Right atrium auricular region (tissue), 2 donors: ENCODE data around the gene CTU2. TPM values are rescaled to one million over a fixed set of nuclear protein-coding genes. Genes with fewer than 3 reads are reported as not detected.
"Not testable (repeated sequence)": the region's sequence is repeated elsewhere in the genome, so short reads cannot be mapped to it uniquely, and the experiment has no call there.

Source experiments
- DNase-seq: peaks from one replicate; pipeline ENCODE4 v3.0.0-alpha.2; 2019; ENCODE audit warnings: low spot score
- H3K27ac ChIP-seq, 2 donors: fragments of 200-600 bp; sonication (generic); 1 replicate in 1 of 2; 2 replicates in 1 of 2; pipeline ENCODE4 v1.5.1; 2016 to 2019
- H3K27me3 ChIP-seq, 2 donors: fragments of 200-600 bp; sonication (generic); one replicate each; pipeline versions ENCODE4 v1.5.1 to v1.6.0; 2017 to 2019
- H3K36me3 ChIP-seq: fragments of 200-600 bp; sonication (generic); one replicate; pipeline ENCODE4 v1.5.1; 2016
- H3K4me1 ChIP-seq, 2 donors: fragments of 200-600 bp; sonication (generic); one replicate each; pipeline versions ENCODE4 v1.5.1 to v1.6.0; 2017 to 2019
- H3K4me3 ChIP-seq, 2 donors: fragments of 200-600 bp; sonication (generic); 1 replicate in 1 of 2; 2 replicates in 1 of 2; pipeline ENCODE4 v1.5.1; 2017 to 2019; ENCODE audit warnings: mild to moderate bottlenecking in 1 of 2, moderate library complexity in 1 of 2
- H3K9me3 ChIP-seq, 2 donors: fragments of 200-600 bp; sonication (generic); one replicate each; pipeline ENCODE4 v1.5.1; 2019
- CTCF ChIP-seq, 2 donors: fragments of 200-600 bp; sonication (generic); IDR thresholded peaks; one replicate each; pipeline ENCODE4 v1.5.1; 2019; ENCODE audit warnings: antibody characterized with exemption in 2 of 2
- total RNA-seq, 2 donors: library from RNA; depleted of rRNA; stranded (reverse); fragments of >200 nt; gene quantifications; one replicate each; pipeline ENCODE4 v1.1.0, GENCODE V29; 2016

Gene CTU2
- total RNA-seq, 2 donors from 2014 or later: 7.1 to 8.2 TPM

DNA sequence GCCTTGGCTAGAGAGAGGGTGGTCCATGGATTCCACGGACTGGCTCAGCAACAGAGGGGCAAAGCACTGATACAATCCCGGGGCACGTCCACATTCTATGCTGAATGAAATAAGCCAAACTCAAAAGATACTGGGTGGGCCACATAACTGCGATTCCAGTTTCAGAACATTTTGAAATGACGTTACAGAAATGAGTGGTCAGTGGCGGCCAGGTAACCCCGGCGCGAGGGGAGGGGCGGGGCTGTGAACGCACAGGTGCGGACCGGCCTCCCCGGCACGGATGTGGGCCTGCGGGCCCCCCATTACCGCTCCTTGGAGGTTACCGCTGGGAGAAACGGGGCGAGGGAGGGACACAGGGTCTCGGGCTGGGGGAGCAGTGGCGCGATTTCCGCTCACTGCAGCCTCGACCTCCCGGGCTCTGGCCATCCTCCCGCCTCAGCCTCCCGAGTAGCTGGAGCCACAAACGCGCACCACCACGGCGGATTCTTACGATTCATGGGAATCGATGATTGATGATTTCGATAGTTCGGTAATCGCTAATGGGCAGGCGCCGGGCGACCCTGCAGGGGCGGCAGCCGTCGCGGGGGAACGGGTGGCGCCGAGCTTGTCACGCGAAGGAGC is 44.0 kb upstream of the CTU2 start:
- DNase-seq: no peak
- TF ChIP-seq CTCF (IDR thresholded peaks at IDR 0.05): no peak
- peaks cover 0 to 20% of the 10 kb centered on the region in 2 donors for H3K4me1 ChIP-seq
- no peaks in the 10 kb centered on the region for H3K27me3 ChIP-seq
- no peaks in the 10 kb centered on the region for H3K9me3 ChIP-seq
- H3K27ac ChIP-seq: peak overlapping the region; percentile 80 to 95
- peak overlapping the region; percentile 80 to 99 for H3K4me3 ChIP-seq
- H3K36me3 ChIP-seq: peaks cover 9% of the 10 kb centered on the region

DNA sequence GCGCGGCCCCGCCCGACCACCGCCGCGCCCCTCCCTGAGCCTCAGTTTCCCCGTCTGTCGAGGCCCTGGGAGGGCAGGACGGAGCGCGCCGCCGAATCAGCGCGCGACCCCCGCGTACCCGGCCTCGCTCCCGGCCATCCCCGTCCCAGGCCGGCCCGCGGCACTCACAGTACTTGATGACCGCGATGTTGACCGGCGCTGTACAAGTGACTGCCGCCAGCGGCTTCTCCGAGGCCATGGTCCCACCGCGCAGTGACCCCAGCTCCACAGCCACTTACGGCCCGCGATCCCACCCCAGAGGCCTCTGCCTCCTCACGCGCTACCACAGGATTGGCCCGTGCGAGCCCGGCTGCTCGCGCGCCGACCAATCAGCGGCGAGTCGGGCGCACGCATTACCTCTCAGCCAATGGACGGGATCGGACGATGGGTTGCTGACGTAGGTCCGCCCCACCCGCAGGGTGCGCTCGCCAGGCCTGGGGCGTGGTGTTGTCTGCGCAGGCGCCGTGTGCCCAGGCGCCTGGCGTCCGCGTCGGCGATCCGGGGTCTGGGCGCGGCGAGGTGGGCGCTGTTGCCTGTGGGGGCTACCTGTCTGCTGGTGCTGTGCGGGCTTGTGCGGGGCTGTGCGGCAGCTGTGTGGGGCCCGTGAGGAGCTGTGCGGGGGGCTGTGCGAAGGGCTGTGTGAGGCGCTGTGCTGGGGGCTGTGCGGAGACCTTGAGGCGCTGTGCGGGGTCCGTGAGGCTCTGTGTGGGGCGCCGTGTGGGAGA is 43.3 kb upstream of the CTU2 start, which contains the start of gene MVD:
MVD (minus strand) TSS at position 249 of the 764 bp plus-strand sequence; CDS start at position 238, 11 bp downstream.
- H3K27ac ChIP-seq: peak within 1 kb of the TSS; percentile 80 to 95
- H3K9me3 ChIP-seq: no peaks in the 10 kb centered on the region
- peaks cover 0 to 20% of the 10 kb centered on the region in 2 donors for H3K4me1 ChIP-seq
- peak; percentile 99 for DNase-seq
- H3K27me3 ChIP-seq: no peaks in the 10 kb centered on the region
- H3K4me3 ChIP-seq: peak within 1 kb of the TSS; percentile 80 to 99
- peaks cover 2% of the 10 kb centered on the region for H3K36me3 ChIP-seq
- no peak for TF ChIP-seq CTCF (IDR thresholded peaks at IDR 0.05)

DNA sequence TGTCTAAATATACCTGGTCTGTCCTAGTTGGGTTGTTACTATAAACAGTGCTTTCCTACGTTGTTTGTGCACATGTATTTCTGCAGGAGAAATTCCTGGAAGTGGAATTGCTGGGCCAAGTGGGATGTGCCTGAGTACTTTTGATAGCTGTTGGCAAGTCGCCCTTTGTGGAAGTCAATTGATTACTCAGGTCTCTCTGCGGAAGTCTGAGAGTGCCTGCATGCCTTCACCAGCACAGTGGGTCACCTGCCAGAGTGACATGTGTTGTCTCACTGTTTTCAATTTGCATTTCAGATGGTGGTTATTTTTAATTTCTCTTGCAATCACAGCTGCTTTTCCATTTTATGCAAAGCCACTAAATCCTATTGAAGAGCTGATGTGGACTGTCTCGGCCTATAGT is 41.2 kb upstream of the CTU2 start:
- no peaks in the 10 kb centered on the region for H3K9me3 ChIP-seq
- H3K4me3 ChIP-seq: no peak overlapping the region
- no peak for DNase-seq
- H3K27me3 ChIP-seq: no peaks in the 10 kb centered on the region
- peaks cover 0 to 20% of the 10 kb centered on the region in 2 donors for H3K4me1 ChIP-seq
- no peak for TF ChIP-seq CTCF (IDR thresholded peaks at IDR 0.05)
- H3K27ac ChIP-seq: no peak overlapping the region
- H3K36me3 ChIP-seq: no peaks in the 10 kb centered on the region

DNA sequence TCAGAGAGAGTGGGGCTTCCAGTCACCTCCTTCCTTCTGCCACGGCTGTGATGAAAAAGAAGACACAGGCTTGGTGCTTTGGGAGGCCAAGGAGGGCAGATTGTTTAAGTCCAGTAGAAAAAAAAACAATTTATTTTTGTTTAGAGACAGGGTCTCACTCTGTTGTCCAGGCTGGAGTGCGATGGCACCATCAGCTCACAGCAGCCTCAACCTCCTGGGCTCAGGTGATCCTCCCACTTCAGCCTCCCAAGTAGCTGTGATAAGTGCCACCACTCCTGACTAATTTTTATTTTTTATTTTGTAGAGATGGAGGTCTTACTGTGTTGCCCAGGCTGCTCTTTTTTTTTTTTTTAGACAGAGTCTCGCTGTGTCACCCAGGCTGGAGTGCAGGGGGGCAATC is 40.7 kb upstream of the CTU2 start:
- Histone ChIP-seq H3K9me3 (no peaks in the 10 kb centered on the region), H3K27ac (no peak overlapping the region), H3K4me1 (peaks cover 0 to 20% of the 10 kb centered on the region in 2 donors), H3K4me3 (no peak overlapping the region), H3K36me3 (no peaks in the 10 kb centered on the region), H3K27me3 (no peaks in the 10 kb centered on the region)
- DNase-seq: no peak
- TF ChIP-seq CTCF (IDR thresholded peaks at IDR 0.05): no peak

DNA sequence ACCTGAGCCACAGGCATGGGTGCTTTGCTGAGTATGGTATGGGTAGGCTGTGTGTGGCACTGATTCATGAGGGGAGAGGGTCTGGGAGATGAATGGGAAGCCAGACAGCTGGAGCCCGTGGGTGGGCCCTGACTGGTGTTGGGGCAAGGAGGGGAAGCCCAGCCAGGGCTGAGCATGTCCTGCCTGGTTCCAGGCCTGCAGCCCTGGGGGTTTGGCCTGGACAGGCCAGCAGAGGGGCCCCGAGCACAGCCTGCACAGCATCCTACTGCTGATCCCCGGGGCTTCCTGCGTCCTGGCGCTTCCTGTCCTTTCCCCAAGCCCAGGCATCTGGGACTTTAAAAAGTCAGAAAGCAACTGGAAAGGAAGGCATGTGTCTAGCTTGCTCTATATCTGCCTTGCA is 38.8 kb upstream of the CTU2 start:
- Histone ChIP-seq H3K36me3 (no peaks in the 10 kb centered on the region), H3K27me3 (no peaks in the 10 kb centered on the region), H3K4me1 (peaks cover 0 to 21% of the 10 kb centered on the region in 2 donors), H3K9me3 (no peaks in the 10 kb centered on the region), H3K4me3 (no peak overlapping the region), H3K27ac (no peak overlapping the region)
- TF ChIP-seq CTCF (IDR thresholded peaks at IDR 0.05): no peak
- no peak for DNase-seq

DNA sequence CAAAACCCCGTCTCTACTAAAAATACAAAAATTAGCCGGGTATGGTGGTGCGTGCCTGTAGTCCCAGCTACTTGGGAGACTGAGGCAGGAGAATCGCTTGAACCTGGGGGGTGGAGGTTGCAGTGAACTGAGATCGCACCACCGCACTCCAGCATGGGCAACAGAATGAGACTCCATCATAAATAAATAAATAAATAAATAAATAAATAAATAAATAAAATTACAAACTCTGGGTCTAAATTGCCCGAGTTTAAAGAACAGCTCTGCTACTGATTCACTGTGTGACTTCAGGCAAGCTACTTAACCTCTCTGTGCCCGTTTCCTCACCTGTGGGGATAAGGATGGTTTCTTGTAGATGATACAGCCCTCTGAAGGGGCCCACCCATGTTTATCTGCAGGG is 36.8 kb upstream of the CTU2 start:
- H3K27me3 ChIP-seq, H3K4me3 ChIP-seq, H3K9me3 ChIP-seq, DNase-seq, H3K36me3 ChIP-seq, H3K27ac ChIP-seq: not testable (repeated sequence)
- peaks cover 0 to 26% of the 10 kb centered on the region in 2 donors for H3K4me1 ChIP-seq
